ENCODE data around the gene MED22.

GRCh38 chr9:133356391-133357091 is 8.6 kb upstream of the MED22 start, which contains the start of the genes SURF1 and SURF2:
- TF ChIP-seq CTCF (IDR thresholded peaks at IDR 0.05; ENCODE audit: poor library complexity), result no peak
- no peak for TF ChIP-seq EZH2 (IDR thresholded peaks at IDR 0.05; ENCODE audit: borderline replicate concordance)
